Naive thymus-derived CD8-positive, alpha-beta T cell (primary cell): ENCODE measurements around the gene LMO1. TPM values are rescaled to one million over a fixed set of nuclear protein-coding genes. Genes with fewer than 3 reads are reported as not detected.

Source experiments
- ATAC-seq, 2 donors: fragments of 150-1000 bp; cut with Tn5 transposase in 1 of 2; sonication (Bioruptor Pico), chemical (Tn5 transposase) in 1 of 2; 1 replicate in 1 of 2; 2 replicates in 1 of 2; pipeline ENCODE4 v1.10.0; 2021; ENCODE audit warnings: mild to moderate bottlenecking in 2 of 2, moderate library complexity in 2 of 2
- POLR2A ChIA-PET: fragments of 350-600 bp; sonication (Branson Sonifier 250); formaldehyde crosslinking; loops from one replicate; lab custom pipeline; 2021; ENCODE audit warnings: antibody characterized with exemption; lab: Charles Lee
- DNase-seq, 10 donors: peaks; one replicate each; pipeline versions ENCODE4 v3.0.0 to v3.0.0-alpha.2; 2020 to 2022
- H3K27ac Mint-ChIP-seq, 10 donors: one replicate each; pipeline ENCODE4 v1.8.0; 2020 to 2022; ENCODE audit warnings: mild to moderate bottlenecking in 10 of 10, mixed read lengths in 10 of 10, moderate library complexity in 4 of 10, inconsistent platforms in 1 of 10
- H3K27me3 Mint-ChIP-seq, 5 donors: one replicate each; pipeline ENCODE4 v1.8.0; 2021 to 2022; ENCODE audit warnings: mixed read lengths in 5 of 5
- H3K36me3 Mint-ChIP-seq, 3 donors: one replicate each; pipeline ENCODE4 v1.8.0; 2020 to 2022; ENCODE audit warnings: mixed read lengths in 3 of 3, mild to moderate bottlenecking in 2 of 3, inconsistent platforms in 1 of 3
- H3K4me1 Mint-ChIP-seq, 4 donors: one replicate each; pipeline ENCODE4 v1.8.0; 2021 to 2022; ENCODE audit warnings: mixed read lengths in 4 of 4
- H3K4me3 Mint-ChIP-seq, 10 donors: one replicate each; pipeline ENCODE4 v1.8.0; 2020 to 2022; ENCODE audit warnings: mild to moderate bottlenecking in 10 of 10, mixed read lengths in 10 of 10, moderate library complexity in 6 of 10, inconsistent platforms in 1 of 10
- H3K9me3 Mint-ChIP-seq, 9 donors: one replicate each; pipeline ENCODE4 v1.8.0; 2020 to 2022; ENCODE audit warnings: mixed read lengths in 9 of 9, mild to moderate bottlenecking in 3 of 9, inconsistent platforms in 1 of 9, moderate library complexity in 1 of 9
- polyA plus RNA-seq, 3 donors: library from polyadenylated mRNA; unstranded; fragments of 300-500 nt; fragmentation: Illumina TruSeq; gene quantifications; one replicate each; pipeline ENCODE4 v1.2.3, GENCODE V29; 2021
- total RNA-seq, 8 experiments: library from RNA in 2 of 8; stranded (reverse) in 2 of 8; gene quantifications; one replicate each; pipeline ENCODE4 v1.2.3 and lab custom pipeline; 2021 to 2026

Gene LMO1
- total and polyA plus RNA-seq, 5 experiments from 2014 or later, result not detected

DNA sequence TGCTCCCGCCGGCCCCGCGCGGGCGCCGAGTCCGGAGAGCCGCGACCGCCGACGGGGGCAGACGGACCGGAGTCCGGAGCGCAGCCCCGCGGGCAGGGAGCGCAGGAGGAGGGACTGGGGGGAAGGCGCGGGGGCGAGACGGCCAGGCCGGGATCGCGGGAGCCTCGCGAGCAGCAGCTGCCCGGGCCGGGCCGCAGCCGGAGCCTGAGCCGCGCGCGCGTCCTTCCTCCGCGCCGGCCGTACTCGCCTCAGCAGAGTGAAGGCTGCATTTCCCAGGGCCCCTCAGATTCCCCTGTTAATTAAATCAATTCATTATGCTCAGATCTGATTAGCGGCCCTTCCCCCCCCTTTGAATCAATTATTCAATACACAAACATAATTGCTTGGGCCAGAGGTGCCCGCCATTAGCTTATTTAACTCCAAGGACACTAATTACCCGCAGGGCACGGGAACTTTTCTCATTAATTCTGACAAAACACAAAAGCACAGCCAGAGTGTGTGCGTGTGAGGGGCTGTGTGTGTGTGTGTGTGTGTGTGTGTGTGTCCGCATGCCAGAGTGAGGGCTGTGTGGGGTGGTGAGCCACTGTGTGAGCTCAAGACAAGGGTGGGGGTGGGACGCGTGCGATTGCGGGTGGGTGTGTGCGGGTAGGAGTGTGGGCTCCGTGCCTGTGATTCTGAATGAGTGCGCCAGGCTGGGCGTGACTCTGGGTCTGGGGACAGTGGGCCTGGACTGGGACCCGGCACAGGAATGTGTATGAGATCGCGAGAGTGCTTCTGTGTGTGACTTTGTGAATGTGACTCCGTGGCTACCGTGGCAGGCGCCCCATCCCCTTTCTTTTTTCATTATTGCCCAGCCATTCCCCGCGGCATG is 5.1 kb upstream of the LMO1 start:
- H3K9me3 Mint-ChIP-seq, result no peaks in the 10 kb centered on the region
- ATAC-seq (no peak), DNase-seq (no peak)
- peaks cover 39 to 77% (median 58%) of the 10 kb centered on the region in 5 donors for H3K27me3 Mint-ChIP-seq
- H3K36me3 Mint-ChIP-seq, result no peaks in the 10 kb centered on the region
- POLR2A ChIA-PET, result no interaction called here
- peak overlapping the region; percentile 18 to 74 (median 63) for H3K4me3 Mint-ChIP-seq
- H3K27ac Mint-ChIP-seq, result peak overlapping the region in 1 of 10 donors; percentile 53
- peaks cover 4 to 12% (median 6%) of the 10 kb centered on the region in 4 donors for H3K4me1 Mint-ChIP-seq

DNA sequence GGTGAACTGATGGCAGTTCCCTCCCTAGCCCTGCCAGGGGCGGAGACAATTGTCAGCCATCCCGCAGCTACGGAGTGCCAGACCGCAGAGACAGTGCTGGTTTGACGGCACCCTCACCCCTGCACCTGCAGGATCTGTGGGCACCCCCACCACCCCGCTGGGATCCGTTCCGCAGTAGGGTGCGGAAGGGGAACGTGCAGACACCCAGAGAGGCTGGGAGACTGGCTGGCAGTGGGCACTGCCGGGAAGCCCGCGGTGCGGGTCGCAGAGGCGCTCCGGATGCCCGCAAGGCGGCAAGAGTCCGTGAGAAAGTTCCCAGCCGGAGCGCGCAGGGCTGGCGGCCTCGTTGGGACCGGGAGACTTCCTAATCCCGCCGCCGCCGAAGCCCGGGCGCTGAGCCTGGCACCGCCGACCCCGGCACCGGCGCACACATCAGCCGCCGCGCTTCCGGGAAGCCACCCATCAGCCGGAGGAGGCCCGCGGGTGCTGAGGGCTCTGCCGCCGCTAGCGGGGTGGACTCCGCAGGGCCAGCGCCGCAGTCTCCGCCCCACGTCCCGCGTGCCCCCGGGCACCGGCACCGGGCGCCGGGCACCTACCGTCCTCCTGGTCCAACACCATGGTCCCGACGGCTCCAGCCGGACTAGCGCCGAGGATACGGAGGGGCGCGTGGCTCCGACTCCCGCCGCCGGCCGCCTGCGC is 4.3 kb upstream of the LMO1 start:
- peaks cover 42 to 81% (median 63%) of the 10 kb centered on the region in 5 donors for H3K27me3 Mint-ChIP-seq
- ATAC-seq (peak; percentile 68 to 78), DNase-seq (peak in 3 of 10 donors; percentile 19 to 25 (median 22))
- no peak overlapping the region for H3K27ac Mint-ChIP-seq
- H3K36me3 Mint-ChIP-seq, result no peaks in the 10 kb centered on the region
- POLR2A ChIA-PET, result no interaction called here
- H3K4me3 Mint-ChIP-seq, result peak overlapping the region in 9 of 10 donors; percentile 20 to 65 (median 54)
- peaks cover 6 to 19% (median 11%) of the 10 kb centered on the region in 4 donors for H3K4me1 Mint-ChIP-seq
- no peaks in the 10 kb centered on the region for H3K9me3 Mint-ChIP-seq

DNA sequence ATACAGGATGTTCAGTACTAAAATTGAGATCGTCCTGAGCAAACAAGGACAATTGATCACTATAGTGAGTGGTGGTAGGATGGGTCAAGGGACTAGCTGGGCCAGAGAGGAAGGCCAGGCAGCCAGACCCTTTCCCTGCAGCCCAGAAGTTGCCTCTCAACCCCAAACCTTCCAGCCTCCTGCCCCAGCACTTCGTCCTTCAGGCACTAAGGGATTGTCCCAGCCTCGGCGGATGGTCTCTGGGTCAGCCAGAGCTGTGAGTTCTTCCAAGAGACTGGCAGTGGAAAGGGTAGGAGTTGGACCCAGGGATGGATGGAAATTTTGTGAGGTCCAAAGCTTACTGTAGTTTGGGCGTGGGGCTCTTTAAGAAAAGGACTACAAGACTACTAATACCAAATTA is 3.6 kb upstream of the LMO1 start:
- DNase-seq (no peak), ATAC-seq (no peak)
- no peak overlapping the region for H3K27ac Mint-ChIP-seq
- H3K27me3 Mint-ChIP-seq, result peaks cover 40 to 88% (median 62%) of the 10 kb centered on the region in 5 donors
- no peaks in the 10 kb centered on the region for H3K36me3 Mint-ChIP-seq
- peak overlapping the region in 9 of 10 donors; percentile 28 to 65 (median 54) for H3K4me3 Mint-ChIP-seq
- H3K9me3 Mint-ChIP-seq, result no peaks in the 10 kb centered on the region
- peaks cover 6 to 19% (median 15%) of the 10 kb centered on the region in 4 donors for H3K4me1 Mint-ChIP-seq
- POLR2A ChIA-PET, result no interaction called here

DNA sequence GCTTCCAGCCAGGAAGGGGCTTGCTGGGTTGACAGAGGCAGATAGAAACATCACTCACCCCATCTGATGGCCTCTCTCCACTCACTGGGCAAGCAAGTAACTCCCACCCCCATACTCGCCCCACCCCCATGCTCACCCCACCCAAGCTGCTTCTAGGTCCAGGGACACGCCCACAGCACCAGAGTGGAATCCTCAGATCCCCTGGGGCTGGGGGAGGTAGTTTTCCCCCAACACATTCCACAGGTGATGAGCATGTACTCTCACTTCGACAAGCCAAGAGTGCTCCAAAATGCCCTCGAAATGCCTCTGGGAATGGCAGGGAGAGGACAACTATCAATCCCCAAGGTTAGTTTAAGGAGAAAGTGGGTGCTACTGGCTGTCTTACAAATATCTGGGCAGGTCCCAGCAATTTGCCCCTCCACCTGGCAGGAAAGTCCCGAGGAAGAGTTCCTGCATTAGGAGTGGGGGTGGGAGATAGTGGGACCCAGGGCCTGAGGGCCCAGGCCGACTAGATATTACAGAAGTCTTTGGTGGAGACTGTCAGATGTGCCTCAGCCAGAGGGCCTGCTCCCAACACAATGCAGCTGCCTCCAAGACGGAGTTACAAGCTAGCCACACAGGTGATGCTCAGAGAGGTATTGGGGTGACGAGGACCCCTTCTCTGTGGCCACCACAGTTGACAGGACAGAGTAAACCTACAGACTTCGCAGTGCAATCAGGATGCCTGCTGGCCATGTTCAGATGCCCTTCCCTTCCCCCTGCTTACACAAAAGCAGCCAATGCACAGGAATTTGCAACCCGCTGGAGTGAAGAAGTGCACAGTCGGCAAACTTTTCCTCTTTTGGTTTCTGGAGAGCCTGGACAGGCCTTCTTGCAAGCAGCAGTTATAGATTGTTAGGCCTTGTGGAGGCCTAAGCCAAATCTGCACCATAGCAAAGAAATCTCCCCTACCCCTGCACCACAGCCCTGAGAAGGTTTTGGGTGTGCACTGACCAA is 2.9 kb upstream of the LMO1 start:
- POLR2A ChIA-PET, result no interaction called here
- Mint-ChIP-seq H3K9me3 (no peaks in the 10 kb centered on the region), H3K36me3 (no peaks in the 10 kb centered on the region), H3K27me3 (peaks cover 44 to 90% (median 66%) of the 10 kb centered on the region in 5 donors), H3K27ac (no peak overlapping the region), H3K4me3 (peak overlapping the region in 5 of 10 donors; percentile 28 to 65 (median 61)), H3K4me1 (peaks cover 6 to 19% (median 17%) of the 10 kb centered on the region in 4 donors)
- DNase-seq (no peak), ATAC-seq (no peak)

GRCh38 chr11:8265681-8266241 is 2.1 kb upstream of the LMO1 start:
- no peak overlapping the region for H3K27ac Mint-ChIP-seq
- POLR2A ChIA-PET, result no interaction called here
- no peaks in the 10 kb centered on the region for H3K36me3 Mint-ChIP-seq
- DNase-seq (no peak), ATAC-seq (no peak)
- H3K4me1 Mint-ChIP-seq, result peaks cover 6 to 19% (median 17%) of the 10 kb centered on the region in 4 donors
- H3K27me3 Mint-ChIP-seq, result peaks cover 39 to 90% (median 61%) of the 10 kb centered on the region in 5 donors
- H3K9me3 Mint-ChIP-seq, result no peaks in the 10 kb centered on the region
- H3K4me3 Mint-ChIP-seq, result no peak overlapping the region

DNA sequence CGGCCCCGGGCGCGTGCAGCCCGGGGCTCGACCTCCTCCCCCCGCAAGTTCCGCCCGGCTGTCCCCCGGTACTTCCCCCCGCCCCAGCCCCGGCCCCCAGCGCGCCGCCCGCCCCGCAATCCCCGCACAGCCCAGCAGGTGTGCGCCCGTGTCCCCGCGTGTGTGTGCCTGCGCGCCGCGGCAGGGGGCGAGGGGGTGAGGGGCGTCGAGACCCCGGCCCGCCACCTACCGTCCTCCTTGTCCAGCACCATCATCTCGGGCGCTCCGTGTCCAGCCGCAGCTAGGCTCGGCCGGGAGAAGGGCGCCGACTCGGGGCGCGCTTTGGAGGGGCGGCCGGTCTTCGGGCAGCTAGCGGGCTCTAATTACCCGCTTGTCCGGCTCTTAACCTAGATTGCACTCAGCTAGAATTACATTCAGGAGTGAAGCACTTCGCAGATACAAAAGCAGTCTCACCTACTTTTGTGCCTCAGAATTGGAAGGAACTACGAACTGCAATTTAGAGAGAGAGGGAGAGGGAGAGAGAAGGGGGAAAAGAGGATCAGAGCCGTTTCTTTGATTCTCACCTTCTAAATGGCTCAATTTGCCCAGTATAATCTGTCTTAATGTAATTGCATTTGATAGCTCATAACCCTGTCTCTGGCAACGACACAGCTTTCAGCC is 439 bp downstream of the LMO1 start:
- no peak for DNase-seq

GRCh38 chr11:8262552-8263108 is 1.0 kb downstream of the LMO1 start:
- H3K27me3 Mint-ChIP-seq, result peaks cover 26 to 96% (median 60%) of the 10 kb centered on the region in 5 donors
- H3K27ac Mint-ChIP-seq, result no peak overlapping the region
- no peaks in the 10 kb centered on the region for H3K9me3 Mint-ChIP-seq
- DNase-seq (peak in 2 of 10 donors; percentile 12 to 17), ATAC-seq (peak; percentile 58 to 69)
- H3K4me1 Mint-ChIP-seq, result peaks cover 6 to 17% (median 14%) of the 10 kb centered on the region in 4 donors
- H3K4me3 Mint-ChIP-seq, result peak overlapping the region in 9 of 10 donors; percentile 43 to 78 (median 57)
- H3K36me3 Mint-ChIP-seq, result no peaks in the 10 kb centered on the region
- POLR2A ChIA-PET, result no interaction called here

More for the DNA sequence above, 439 bp downstream of the LMO1 start:
- Mint-ChIP-seq H3K4me1 (peaks cover 6 to 17% (median 14%) of the 10 kb centered on the region in 4 donors), H3K27ac (peak overlapping the region in 1 of 10 donors; percentile 29), H3K36me3 (no peaks in the 10 kb centered on the region), H3K27me3 (peaks cover 26 to 91% (median 58%) of the 10 kb centered on the region in 5 donors), H3K9me3 (no peaks in the 10 kb centered on the region), H3K4me3 (peak overlapping the region; percentile 63 to 87 (median 74))
- POLR2A ChIA-PET, result no interaction called here
- peak; percentile 45 to 49 for ATAC-seq

DNA sequence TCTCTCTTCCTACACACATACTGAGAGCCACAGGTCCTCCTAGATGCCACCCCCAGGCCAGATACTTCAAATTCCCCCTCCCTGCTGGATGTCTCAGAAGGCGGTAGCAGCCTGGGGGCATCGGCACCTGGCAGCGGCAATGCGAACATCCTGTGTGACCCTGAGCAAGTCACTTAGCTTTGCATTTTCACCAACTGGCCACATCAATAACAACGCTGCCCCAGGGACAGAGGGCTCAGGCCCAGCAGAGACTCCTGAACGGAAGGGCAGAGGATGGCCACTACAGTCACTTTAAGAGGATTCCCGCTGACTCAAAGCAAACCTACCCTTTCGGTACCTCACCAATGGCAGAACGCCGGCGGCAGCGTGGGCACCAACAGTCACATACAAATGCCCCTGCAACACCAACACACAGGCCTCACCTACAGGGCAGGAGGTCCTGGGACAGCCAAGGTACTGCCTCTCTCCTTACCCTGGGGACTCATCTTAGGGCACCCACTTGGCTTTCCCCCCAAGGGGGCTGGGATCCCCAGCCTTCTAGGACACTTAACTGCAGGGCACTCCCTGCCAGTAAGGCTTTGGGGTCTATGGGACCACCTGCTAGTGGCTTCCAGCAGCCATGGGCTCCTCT is 1.6 kb downstream of the LMO1 start:
- Mint-ChIP-seq H3K36me3 (no peaks in the 10 kb centered on the region), H3K27ac (peak overlapping the region in 1 of 10 donors; percentile 65)
- POLR2A ChIA-PET, result no interaction called here

DNA sequence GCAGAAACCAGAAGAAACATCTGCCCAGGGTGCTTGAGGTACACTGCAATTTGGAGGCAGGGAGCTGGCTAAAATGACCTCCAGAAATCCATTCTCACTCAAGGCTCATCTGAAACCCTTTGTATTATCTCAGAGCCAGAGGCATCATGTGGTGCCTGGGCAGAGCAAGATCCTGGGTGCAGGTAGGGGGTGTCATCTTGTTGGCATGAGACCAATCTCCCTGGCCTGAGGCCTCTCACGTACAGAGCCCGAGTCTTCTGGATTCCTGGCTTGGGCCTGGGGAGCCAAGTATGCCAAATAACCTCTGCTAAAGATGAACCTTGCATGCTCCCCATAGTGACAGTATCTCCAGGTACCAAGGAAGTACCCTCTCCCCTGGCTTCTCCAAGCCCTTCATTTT is 2.4 kb downstream of the LMO1 start:
- POLR2A ChIA-PET, result no interaction called here
- Mint-ChIP-seq H3K27ac (no peak overlapping the region), H3K4me1 (peaks cover 6 to 17% (median 14%) of the 10 kb centered on the region in 4 donors), H3K9me3 (no peaks in the 10 kb centered on the region), H3K27me3 (peaks cover 20 to 84% (median 52%) of the 10 kb centered on the region in 5 donors), H3K36me3 (no peaks in the 10 kb centered on the region), H3K4me3 (peak overlapping the region in 1 of 10 donors; percentile 27)
- ATAC-seq, result no peak
- no peak for DNase-seq

More for the DNA sequence above, 1.6 kb downstream of the LMO1 start:
- DNase-seq (no peak), ATAC-seq (no peak)
- Mint-ChIP-seq H3K27me3 (peaks cover 25 to 91% (median 56%) of the 10 kb centered on the region in 5 donors), H3K9me3 (no peaks in the 10 kb centered on the region), H3K4me1 (peaks cover 6 to 17% (median 14%) of the 10 kb centered on the region in 4 donors), H3K4me3 (peak overlapping the region in 9 of 10 donors; percentile 14 to 78 (median 59))

DNA sequence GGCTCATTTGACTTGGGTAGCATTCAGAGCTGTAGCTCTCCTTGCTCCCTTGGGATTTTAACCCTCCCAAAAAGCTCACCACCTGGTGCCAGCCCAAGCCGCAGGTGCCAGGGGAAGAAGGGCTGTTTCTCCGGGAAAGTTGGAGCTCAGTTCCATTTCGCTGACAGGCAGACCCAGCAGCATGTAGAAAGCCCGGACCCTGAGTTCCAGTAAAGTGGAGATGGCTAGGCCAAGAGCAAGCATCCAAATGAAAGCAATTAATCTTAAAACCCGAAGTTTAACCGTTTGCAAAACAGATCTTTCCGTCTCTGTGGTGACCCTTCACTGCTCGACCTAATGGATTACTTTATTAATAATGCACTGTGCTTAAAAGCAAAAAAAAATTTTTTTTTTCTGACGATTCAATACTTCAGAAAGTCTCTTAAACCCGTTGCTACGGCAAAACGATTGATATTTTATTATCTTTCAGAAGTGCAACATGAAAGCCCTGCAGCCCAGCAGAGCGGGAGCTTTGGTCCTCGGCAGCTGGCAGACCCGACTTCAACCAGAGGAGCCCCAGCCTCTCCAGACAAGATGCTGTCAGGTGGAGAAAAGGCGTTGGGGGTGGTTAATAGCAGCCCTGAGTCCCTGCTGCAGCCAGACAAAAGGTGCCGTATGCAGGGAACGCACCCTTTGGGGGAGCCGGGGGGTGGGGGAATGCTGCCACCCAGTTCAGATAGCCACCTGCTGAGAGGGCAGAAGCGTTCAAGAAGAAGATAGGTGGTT is 3.3 kb downstream of the LMO1 start:
- Mint-ChIP-seq H3K9me3 (no peaks in the 10 kb centered on the region), H3K4me1 (peaks cover 6 to 17% (median 14%) of the 10 kb centered on the region in 4 donors), H3K4me3 (no peak overlapping the region), H3K27ac (no peak overlapping the region), H3K36me3 (no peaks in the 10 kb centered on the region), H3K27me3 (peaks cover 20 to 75% (median 48%) of the 10 kb centered on the region in 5 donors)
- DNase-seq, result peak in 1 of 10 donors; percentile 0
- POLR2A ChIA-PET, result interaction anchor here (0.6 kb wide), 1 partner anchor 984 kb away, joined by 4 read pairs; no protein-coding TSS in a partner anchor
- no peak for ATAC-seq
